IMR-90 (cell line): ENCODE results near the gene CACNB2. TPM values are rescaled to one million over a fixed set of nuclear protein-coding genes. Genes with fewer than 3 reads are reported as not detected.

Experiments
- ATAC-seq: fragments of 200-7000 bp; cut with Tn5 transposase; 2 replicates; pipeline ENCODE4 v1.9.1; 2020; ENCODE audit warnings: low read depth, mild to moderate bottlenecking, moderate library complexity
- BruUV-seq: library from RNA; stranded (reverse); fragments of 400-500 nt; replicated peaks from 2 replicates; lab custom pipeline; 2021; lab: Mats Ljungman, UMichigan
- CTCF ChIA-PET: fragments of 300-600 bp; formaldehyde crosslinking; extraction: SDS; loops from one replicate; lab custom pipeline; 2021; ENCODE audit warnings: antibody characterized with exemption; lab: Yijun Ruan, JAX
- POLR2A ChIA-PET: fragments of 300-600 bp; sonication (Branson Sonifier 250); formaldehyde crosslinking; loops from one replicate; lab custom pipeline; 2022; ENCODE audit warnings: antibody characterized with exemption; ENCODE audit not compliant: unreplicated experiment; lab: Charles Lee
- DNase-seq: peaks from one replicate; pipeline ENCODE4 v3.0.0; 2013
- H2AFZ ChIP-seq: replicated peaks from 2 replicates; pipeline ENCODE3; 2013; ENCODE audit warnings: low read length, mild to moderate bottlenecking; ENCODE audit not compliant: poor library complexity
- H2AK5ac ChIP-seq: 2 replicates; pipeline ENCODE4 v1.6.1; 2013; ENCODE audit warnings: low read depth, low read length, inconsistent platforms
- H2AK9ac ChIP-seq: replicated peaks from 2 replicates; pipeline ENCODE3; 2013; ENCODE audit warnings: mild to moderate bottlenecking, low read depth, low read length, moderate library complexity; ENCODE audit not compliant: poor library complexity
- H2BK120ac ChIP-seq: 2 replicates; pipeline ENCODE4 v1.6.1; 2013; ENCODE audit warnings: low read depth, low read length, inconsistent platforms
- H2BK15ac ChIP-seq: 3 replicates; pipeline ENCODE4 v1.6.1; 2013; ENCODE audit warnings: low read depth, low read length, inconsistent platforms
- H2BK20ac ChIP-seq: 2 replicates; pipeline ENCODE4 v1.6.1; 2013; ENCODE audit warnings: low read depth, mild to moderate bottlenecking, inconsistent platforms, low read length, moderate library complexity
- H2BK5ac ChIP-seq: 2 replicates; pipeline ENCODE4 v1.6.1; 2013; ENCODE audit warnings: mild to moderate bottlenecking, low read depth, low read length, inconsistent platforms; ENCODE audit not compliant: poor library complexity, severe bottlenecking
- H3K14ac ChIP-seq: replicated peaks from 2 replicates; pipeline ENCODE4 v1.6.1; 2013; ENCODE audit warnings: low read depth, low read length, inconsistent platforms
- H3K18ac ChIP-seq: 2 replicates; pipeline ENCODE4 v1.6.1; 2013; ENCODE audit warnings: low read depth, low read length, control low read depth
- H3K23ac ChIP-seq: 2 replicates; pipeline ENCODE4 v1.6.1; 2013; ENCODE audit warnings: low read depth, low read length, inconsistent platforms
- H3K27ac ChIP-seq: 2 replicates; pipeline ENCODE4 v1.5.1; 2013; ENCODE audit warnings: mild to moderate bottlenecking, control low read depth, low read length; ENCODE audit not compliant: insufficient read depth
- H3K27me3 ChIP-seq: 2 replicates; pipeline ENCODE4 v1.6.1; 2013; ENCODE audit warnings: low read length; ENCODE audit not compliant: control insufficient read depth, insufficient read depth
- H3K36me3 ChIP-seq: 2 replicates; pipeline ENCODE4 v1.6.1; 2013; ENCODE audit warnings: low read length, mixed read lengths; ENCODE audit not compliant: control insufficient read depth, insufficient read depth
- H3K4ac ChIP-seq: 2 replicates; pipeline ENCODE4 v1.6.1; 2013; ENCODE audit warnings: low read depth, low read length, inconsistent platforms
- H3K4me1 ChIP-seq: 2 replicates; pipeline ENCODE4 v1.6.1; 2013; ENCODE audit warnings: low read length, mixed read lengths; ENCODE audit not compliant: control insufficient read depth, insufficient read depth
- H3K4me2 ChIP-seq: 2 replicates; pipeline ENCODE4 v1.6.1; 2013; ENCODE audit warnings: low read depth, mild to moderate bottlenecking, control low read depth, low read length, moderate library complexity
- H3K4me3 ChIP-seq: 2 replicates; pipeline ENCODE4 v1.5.1; 2013; ENCODE audit warnings: low read depth, mild to moderate bottlenecking, control low read depth, low read length, moderate library complexity; ENCODE audit not compliant: insufficient read depth
- H3K56ac ChIP-seq: 2 replicates; pipeline ENCODE4 v1.6.1; 2013; ENCODE audit warnings: low read length, inconsistent platforms; ENCODE audit not compliant: insufficient read depth; ENCODE audit errors: extremely low read depth
- H3K79me1 ChIP-seq, 2 experiments: 2 replicates each; pipeline ENCODE4 v1.6.1; 2013; ENCODE audit warnings: low read length in 2 of 2, inconsistent platforms in 1 of 2, low read depth in 1 of 2
- H3K9ac ChIP-seq: 2 replicates; pipeline ENCODE4 v1.6.1; 2013; ENCODE audit warnings: low read depth, low read length, control low read depth
- H3K9me1 ChIP-seq: 2 replicates; pipeline ENCODE4 v1.6.1; 2013; ENCODE audit warnings: low read length, inconsistent platforms; ENCODE audit not compliant: insufficient read depth
- H3K9me3 ChIP-seq: 2 replicates; pipeline ENCODE4 v1.6.1; 2013; ENCODE audit warnings: low read length; ENCODE audit not compliant: control insufficient read depth, insufficient read depth
- H4K20me1 ChIP-seq: 2 replicates; pipeline ENCODE4 v1.6.1; 2013; ENCODE audit warnings: low read length, inconsistent platforms; ENCODE audit not compliant: insufficient read depth
- H4K5ac ChIP-seq: 2 replicates; pipeline ENCODE4 v1.6.1; 2013; ENCODE audit warnings: mild to moderate bottlenecking, low read depth, low read length, control low read depth
- H4K8ac ChIP-seq, 2 experiments: 2 replicates each; pipeline ENCODE4 v1.6.1; 2013; ENCODE audit warnings: low read depth in 2 of 2, low read length in 2 of 2, control low read depth in 1 of 2, inconsistent platforms in 1 of 2
- H4K91ac ChIP-seq: 2 replicates; pipeline ENCODE4 v1.6.1; 2013; ENCODE audit warnings: low read depth, low read length, inconsistent platforms; ENCODE audit not compliant: insufficient read depth
- BHLHE40 ChIP-seq: fragments of 150-350 bp; IDR thresholded peaks from 2 replicates; pipeline ENCODE4 v1.6.1; 2016; ENCODE audit warnings: mild to moderate bottlenecking, low read depth, low read length
- CEBPB ChIP-seq: IDR thresholded peaks from 2 replicates; pipeline ENCODE4 v1.6.1; 2012; ENCODE audit warnings: low read depth, low read length, improper control_type of control experiment
- CHD1 ChIP-seq: IDR thresholded peaks from 2 replicates; pipeline ENCODE4 v1.6.1; 2012; ENCODE audit warnings: low read depth, low read length, improper control_type of control experiment
- FOS ChIP-seq: fragments of 150-350 bp; IDR thresholded peaks from 2 replicates; pipeline ENCODE4 v1.6.1; 2016; ENCODE audit warnings: low read depth, low read length
- MAFK ChIP-seq: IDR thresholded peaks from 2 replicates; pipeline ENCODE4 v1.6.1; 2012; ENCODE audit warnings: low read depth, low read length, improper control_type of control experiment
- MAZ ChIP-seq: IDR thresholded peaks from 2 replicates; pipeline ENCODE4 v1.6.1; 2012; ENCODE audit warnings: low read depth, mild to moderate bottlenecking, low read length, improper control_type of control experiment, moderate library complexity, borderline replicate concordance
- MXI1 ChIP-seq: IDR thresholded peaks from 2 replicates; pipeline ENCODE4 v1.6.1; 2012; ENCODE audit warnings: low read depth, mild to moderate bottlenecking, low read length, moderate library complexity, borderline replicate concordance
- NFE2L2 ChIP-seq: fragments of 150-350 bp; IDR thresholded peaks from 2 replicates; pipeline ENCODE4 v1.6.1; 2016; ENCODE audit warnings: low read depth, mild to moderate bottlenecking, low read length
- POLR2A ChIP-seq: IDR thresholded peaks from 2 replicates; pipeline ENCODE4 v1.6.1; 2012; ENCODE audit warnings: mild to moderate bottlenecking, low read depth, low read length
- RAD21 ChIP-seq: IDR thresholded peaks from 2 replicates; pipeline ENCODE4 v1.6.1; 2012; ENCODE audit warnings: low read length, improper control_type of control experiment
- RCOR1 ChIP-seq: IDR thresholded peaks from 2 replicates; pipeline ENCODE4 v1.6.1; 2012; ENCODE audit warnings: mild to moderate bottlenecking, low read length, improper control_type of control experiment; ENCODE audit not compliant: insufficient replicate concordance
- RFX5 ChIP-seq: IDR thresholded peaks from 2 replicates; pipeline ENCODE4 v1.8.0; 2012; ENCODE audit warnings: low read depth, mild to moderate bottlenecking, low read length, moderate library complexity
- SMC3 ChIP-seq: fragments of 150-350 bp; IDR thresholded peaks from 2 replicates; pipeline ENCODE4 v1.6.1; 2016; ENCODE audit warnings: low read depth, mild to moderate bottlenecking, antibody characterized with exemption, low read length, moderate library complexity
- WGBS, 2 experiments: methylation state at CpG; one replicate each; pipeline versions ENCODE4 v1.1.5 to v1.1.7; 2013; ENCODE audit warnings: missing lambda C conversion rate in 2 of 2; ENCODE audit not compliant: insufficient read length in 1 of 2; ENCODE audit errors: extremely low coverage in 2 of 2; 5-methylcytosine and 5-hydroxymethylcytosine counted together
- dilution Hi-C: fragments of 300-500 bp; cut with HindIII; formaldehyde crosslinking; loops from one replicate; pipeline ENCODE4 v1.14.3; 2018; ENCODE audit warnings: low sequenced_read_pairs; ENCODE audit not compliant: unreplicated experiment
- in situ Hi-C: fragments of 300-500 bp; cut with MboI; formaldehyde crosslinking; loops from 3 replicates; pipeline ENCODE4 v1.14.3; 2019; ENCODE audit warnings: low sequenced_read_pairs, inconsistent platforms, mixed read lengths
- intact Hi-C: fragments of 100-400 bp; cut with micrococcal nuclease; formaldehyde crosslinking; loops from 2 replicates; pipeline ENCODE4 v1.10.0; 2022
- polyA plus RNA-seq, 3 experiments: library from polyadenylated mRNA; depleted of rRNA; stranded (reverse); fragments of >200 nt; gene quantifications; 2 replicates each; pipeline ENCODE4 v1.2.3, GENCODE V29; 2012; ENCODE audit warnings: low replicate concordance in 1 of 3
- total RNA-seq: library from RNA; depleted of rRNA; stranded (reverse); fragments of >200 nt; gene quantifications from 2 replicates; pipeline ENCODE4 v1.2.3, GENCODE V29; 2012
- TF ChIP-seq, protein P1 (sequence below): conservative IDR thresholded peaks from 2 replicates; pipeline ENCODE4 v1.5.1; 2012; ENCODE audit warnings: mild to moderate bottlenecking, low read depth, low read length, improper control_type of control experiment
- TF ChIP-seq, protein P2 (sequence below): fragments of 150-350 bp; IDR thresholded peaks from 2 replicates; pipeline ENCODE4 v1.6.1; 2017; ENCODE audit warnings: mild to moderate bottlenecking, antibody characterized with exemption, low read length, low read depth
- TF ChIP-seq, protein P3 (sequence below): fragments of 150-350 bp; IDR thresholded peaks from 2 replicates; pipeline ENCODE4 v1.6.1; 2016; ENCODE audit warnings: low read depth, mild to moderate bottlenecking, low read length, moderate library complexity, borderline replicate concordance

Gene CACNB2
- total and polyA plus RNA-seq, 2 of the 4 experiments (the other 2 are of a cell fraction) = 0.36 TPM

DNA sequence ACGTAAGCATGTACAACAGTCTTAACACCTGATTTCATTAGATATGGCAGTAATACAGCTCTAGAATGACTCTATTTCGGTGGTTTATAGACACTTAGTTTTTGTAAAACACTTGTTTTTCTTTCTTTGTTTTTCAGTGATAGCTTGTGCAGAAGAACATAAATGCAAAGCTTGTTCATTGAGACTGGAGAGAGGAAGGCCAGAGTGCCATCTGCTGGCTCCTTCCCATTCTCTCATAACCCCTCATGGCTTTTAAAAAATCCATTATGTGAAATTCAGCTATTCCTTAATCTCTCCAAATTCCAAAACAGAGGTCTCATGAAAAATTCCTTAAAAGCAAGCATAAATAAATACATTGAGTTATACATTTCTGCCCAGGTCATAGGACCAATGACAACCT lies 76.3 kb downstream of the CACNB2 start:
- in situ Hi-C loops = loop anchor here (5.0 kb wide), 1 partner anchor 369 kb away; no protein-coding TSS in a partner anchor
- no peak overlapping the region for H2BK120ac ChIP-seq
- H4K20me1 ChIP-seq = no peaks in the 10 kb centered on the region
- no peak overlapping the region for H2BK15ac ChIP-seq
- H3K23ac ChIP-seq = no peak overlapping the region
- no peak overlapping the region for H3K14ac ChIP-seq
- no CpG with 5 or more reads among the region's 2 CpGs for WGBS, 2 experiments
- H3K4ac ChIP-seq = no peak overlapping the region
- DNase-seq (peak; percentile 62), ATAC-seq (peak; percentile 84)
- ChIA-PET CTCF (interaction anchor here (0.6 to 1.7 kb wide), 20 partner anchors 8 to 1419 kb away, joined by 3 to 20 read pairs (median 4); no protein-coding TSS in a partner anchor), POLR2A (no interaction called here)
- no peaks in the 10 kb centered on the region; the same call in 1 of the 2 replicates for H3K27me3 ChIP-seq
- H2AK9ac ChIP-seq = no peak overlapping the region
- no peak overlapping the region for H3K4me2 ChIP-seq
- no peak overlapping the region for H3K9ac ChIP-seq
- H4K8ac ChIP-seq = no peak overlapping the region
- H3K36me3 ChIP-seq = no peaks in the 10 kb centered on the region
- H4K5ac ChIP-seq = no peak overlapping the region
- no TSS peak for BruUV-seq
- TF ChIP-seq CHD1 = no peak
- TF ChIP-seq MAFK = no peak
- no peak for TF ChIP-seq POLR2A
- TF ChIP-seq BHLHE40 = no peak
- TF ChIP-seq, protein P1, sequence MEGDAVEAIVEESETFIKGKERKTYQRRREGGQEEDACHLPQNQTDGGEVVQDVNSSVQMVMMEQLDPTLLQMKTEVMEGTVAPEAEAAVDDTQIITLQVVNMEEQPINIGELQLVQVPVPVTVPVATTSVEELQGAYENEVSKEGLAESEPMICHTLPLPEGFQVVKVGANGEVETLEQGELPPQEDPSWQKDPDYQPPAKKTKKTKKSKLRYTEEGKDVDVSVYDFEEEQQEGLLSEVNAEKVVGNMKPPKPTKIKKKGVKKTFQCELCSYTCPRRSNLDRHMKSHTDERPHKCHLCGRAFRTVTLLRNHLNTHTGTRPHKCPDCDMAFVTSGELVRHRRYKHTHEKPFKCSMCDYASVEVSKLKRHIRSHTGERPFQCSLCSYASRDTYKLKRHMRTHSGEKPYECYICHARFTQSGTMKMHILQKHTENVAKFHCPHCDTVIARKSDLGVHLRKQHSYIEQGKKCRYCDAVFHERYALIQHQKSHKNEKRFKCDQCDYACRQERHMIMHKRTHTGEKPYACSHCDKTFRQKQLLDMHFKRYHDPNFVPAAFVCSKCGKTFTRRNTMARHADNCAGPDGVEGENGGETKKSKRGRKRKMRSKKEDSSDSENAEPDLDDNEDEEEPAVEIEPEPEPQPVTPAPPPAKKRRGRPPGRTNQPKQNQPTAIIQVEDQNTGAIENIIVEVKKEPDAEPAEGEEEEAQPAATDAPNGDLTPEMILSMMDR = peak; percentile 65
- no peak for TF ChIP-seq RCOR1
- TF ChIP-seq, protein P2, sequence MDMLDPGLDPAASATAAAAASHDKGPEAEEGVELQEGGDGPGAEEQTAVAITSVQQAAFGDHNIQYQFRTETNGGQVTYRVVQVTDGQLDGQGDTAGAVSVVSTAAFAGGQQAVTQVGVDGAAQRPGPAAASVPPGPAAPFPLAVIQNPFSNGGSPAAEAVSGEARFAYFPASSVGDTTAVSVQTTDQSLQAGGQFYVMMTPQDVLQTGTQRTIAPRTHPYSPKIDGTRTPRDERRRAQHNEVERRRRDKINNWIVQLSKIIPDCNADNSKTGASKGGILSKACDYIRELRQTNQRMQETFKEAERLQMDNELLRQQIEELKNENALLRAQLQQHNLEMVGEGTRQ = no peak
- TF ChIP-seq MAZ = no peak
- TF ChIP-seq, protein P3, sequence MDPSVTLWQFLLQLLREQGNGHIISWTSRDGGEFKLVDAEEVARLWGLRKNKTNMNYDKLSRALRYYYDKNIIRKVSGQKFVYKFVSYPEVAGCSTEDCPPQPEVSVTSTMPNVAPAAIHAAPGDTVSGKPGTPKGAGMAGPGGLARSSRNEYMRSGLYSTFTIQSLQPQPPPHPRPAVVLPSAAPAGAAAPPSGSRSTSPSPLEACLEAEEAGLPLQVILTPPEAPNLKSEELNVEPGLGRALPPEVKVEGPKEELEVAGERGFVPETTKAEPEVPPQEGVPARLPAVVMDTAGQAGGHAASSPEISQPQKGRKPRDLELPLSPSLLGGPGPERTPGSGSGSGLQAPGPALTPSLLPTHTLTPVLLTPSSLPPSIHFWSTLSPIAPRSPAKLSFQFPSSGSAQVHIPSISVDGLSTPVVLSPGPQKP = no peak
- TF ChIP-seq FOS = no peak
- TF ChIP-seq NFE2L2 = no peak
- TF ChIP-seq CEBPB = no peak
- TF ChIP-seq MXI1 = no peak
- no peak for TF ChIP-seq RFX5
- TF ChIP-seq SMC3 = peak; percentile 66
- TF ChIP-seq RAD21 = peak; percentile 67
- no peaks in the 10 kb centered on the region for H3K9me1 ChIP-seq
- H3K27ac ChIP-seq = no peak overlapping the region
- H3K9me3 ChIP-seq = no peaks in the 10 kb centered on the region
- H2AK5ac ChIP-seq = no peak overlapping the region
- no peaks in the 10 kb centered on the region; the same call in 1 of the 2 replicates for H3K4me1 ChIP-seq
- no peak overlapping the region for H3K56ac ChIP-seq
- no peak overlapping the region for H3K18ac ChIP-seq
- H4K91ac ChIP-seq = no peak overlapping the region
- intact Hi-C loops = loop anchor here (1.0 to 2.0 kb wide), 2 partner anchors 96 to 480 kb away; no protein-coding TSS in a partner anchor
- no peaks in the 10 kb centered on the region for H3K79me1 ChIP-seq
- dilution Hi-C loops = no loop called here
- no peak overlapping the region for H2BK20ac ChIP-seq
- no peak overlapping the region for H2AFZ ChIP-seq
- H2BK5ac ChIP-seq = no peak overlapping the region
- H3K4me3 ChIP-seq = no peak overlapping the region
